Choroid plexus epithelial cell (primary cell): ENCODE data around the gene IBA57.

Experiments
- DNase-seq: peaks from one replicate; pipeline ENCODE4 v3.0.0-alpha.2; 2010; ENCODE audit warnings: low read depth
- H3K4me3 ChIP-seq: 2 replicates; pipeline ENCODE4 v1.5.1; 2011; ENCODE audit warnings: low read depth, mild to moderate bottlenecking, control low read depth, low read length, moderate library complexity
- TF ChIP-seq, protein P1 (sequence below): conservative IDR thresholded peaks from 2 replicates; pipeline ENCODE4 v1.5.1; 2011; ENCODE audit warnings: low read depth, mild to moderate bottlenecking, control low read depth, inconsistent platforms, low read length, moderate library complexity

IBA57 gene

GRCh38 chr1:228208831-228209551 is 43.4 kb downstream of the IBA57 start:
- TF ChIP-seq, protein P1, sequence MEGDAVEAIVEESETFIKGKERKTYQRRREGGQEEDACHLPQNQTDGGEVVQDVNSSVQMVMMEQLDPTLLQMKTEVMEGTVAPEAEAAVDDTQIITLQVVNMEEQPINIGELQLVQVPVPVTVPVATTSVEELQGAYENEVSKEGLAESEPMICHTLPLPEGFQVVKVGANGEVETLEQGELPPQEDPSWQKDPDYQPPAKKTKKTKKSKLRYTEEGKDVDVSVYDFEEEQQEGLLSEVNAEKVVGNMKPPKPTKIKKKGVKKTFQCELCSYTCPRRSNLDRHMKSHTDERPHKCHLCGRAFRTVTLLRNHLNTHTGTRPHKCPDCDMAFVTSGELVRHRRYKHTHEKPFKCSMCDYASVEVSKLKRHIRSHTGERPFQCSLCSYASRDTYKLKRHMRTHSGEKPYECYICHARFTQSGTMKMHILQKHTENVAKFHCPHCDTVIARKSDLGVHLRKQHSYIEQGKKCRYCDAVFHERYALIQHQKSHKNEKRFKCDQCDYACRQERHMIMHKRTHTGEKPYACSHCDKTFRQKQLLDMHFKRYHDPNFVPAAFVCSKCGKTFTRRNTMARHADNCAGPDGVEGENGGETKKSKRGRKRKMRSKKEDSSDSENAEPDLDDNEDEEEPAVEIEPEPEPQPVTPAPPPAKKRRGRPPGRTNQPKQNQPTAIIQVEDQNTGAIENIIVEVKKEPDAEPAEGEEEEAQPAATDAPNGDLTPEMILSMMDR: no peak
- no peak for DNase-seq
- H3K4me3 ChIP-seq: no peak overlapping the region

DNA sequence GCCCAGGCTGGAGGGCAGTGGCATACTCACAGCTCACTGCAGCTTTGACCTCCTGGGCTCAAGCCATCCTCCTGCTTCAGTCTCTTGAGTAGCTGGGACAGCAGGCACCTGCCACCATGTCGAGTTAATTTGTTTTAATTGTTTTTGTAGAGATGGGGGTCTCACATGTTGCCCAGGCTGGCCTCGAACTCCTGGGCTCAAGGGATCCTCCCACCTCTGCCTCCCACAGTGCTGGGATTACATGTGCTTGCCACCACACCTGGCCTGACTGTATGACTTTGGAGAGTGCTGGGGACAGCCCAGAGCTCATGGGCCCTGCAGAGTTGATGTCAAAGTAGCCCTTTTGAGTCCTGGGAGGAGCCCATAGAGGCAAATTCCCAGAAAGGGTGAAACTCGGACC is 44.1 kb downstream of the IBA57 start:
- TF ChIP-seq, protein P1: no peak
- no peak for DNase-seq
- no peak overlapping the region for H3K4me3 ChIP-seq

- DNase-seq: no peak
- TF ChIP-seq, protein P1: no peak
- H3K4me3 ChIP-seq: no peak overlapping the region
Observed at GRCh38 chr1:228210076-228210651, 44.6 kb downstream of the IBA57 start.

- TF ChIP-seq, protein P1: no peak
- no peak for DNase-seq
- no peak overlapping the region for H3K4me3 ChIP-seq
Observed at GRCh38 chr1:228210712-228211530, 45.3 kb downstream of the IBA57 start.

DNA sequence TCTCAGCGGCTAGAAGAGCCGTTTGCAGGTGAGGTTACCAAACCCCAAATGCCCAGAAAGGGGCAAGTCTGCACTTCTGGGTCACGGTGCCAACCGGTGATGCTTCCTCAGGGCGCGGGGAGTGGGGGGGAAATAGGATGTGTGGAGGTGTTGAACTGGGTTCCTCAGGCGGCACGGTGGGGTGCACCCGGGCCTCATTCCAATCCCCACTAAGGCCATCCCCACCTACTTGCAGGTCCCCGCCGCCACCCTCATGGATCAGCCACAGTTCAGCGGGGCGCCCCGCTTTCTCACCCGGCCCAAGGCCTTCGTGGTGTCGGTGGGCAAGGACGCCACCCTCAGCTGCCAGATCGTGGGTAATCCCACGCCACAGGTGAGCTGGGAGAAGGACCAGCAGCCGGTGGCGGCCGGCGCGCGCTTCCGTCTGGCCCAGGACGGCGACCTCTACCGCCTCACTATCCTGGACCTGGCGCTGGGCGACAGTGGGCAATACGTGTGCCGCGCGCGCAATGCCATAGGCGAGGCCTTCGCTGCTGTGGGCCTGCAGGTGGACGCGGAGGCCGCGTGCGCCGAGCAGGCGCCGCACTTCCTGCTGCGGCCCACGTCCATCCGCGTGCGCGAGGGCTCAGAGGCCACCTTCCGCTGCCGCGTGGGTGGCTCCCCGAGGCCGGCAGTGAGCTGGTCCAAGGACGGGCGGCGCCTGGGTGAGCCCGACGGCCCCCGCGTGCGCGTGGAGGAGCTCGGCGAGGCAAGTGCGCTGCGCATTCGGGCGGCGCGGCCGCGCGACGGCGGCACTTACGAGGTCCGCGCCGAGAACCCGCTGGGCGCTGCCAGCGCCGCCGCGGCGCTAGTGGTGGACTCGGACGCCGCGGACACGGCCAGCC is 46.2 kb downstream of the IBA57 start:
- no peak for DNase-seq

GRCh38 chr1:228212415-228212965 is 46.9 kb downstream of the IBA57 start:
- no peak for DNase-seq
- H3K4me3 ChIP-seq: no peak overlapping the region
- TF ChIP-seq, protein P1: no peak

More for the DNA sequence above, 46.2 kb downstream of the IBA57 start:
- TF ChIP-seq, protein P1: no peak
- H3K4me3 ChIP-seq: no peak overlapping the region
